Inferior parietal cortex (tissue), 1 donor: ENCODE data around the gene AK6.
"Not testable (repeated sequence)": the region's sequence is repeated elsewhere in the genome, so short reads cannot be mapped to it uniquely, and the experiment has no call there.

Experiments used
- DNase-seq: peaks from one replicate; pipeline ENCODE4 v3.0.0-alpha.2; 2016; ENCODE audit errors: extremely low spot score

The AK6 gene

GRCh38 chr5:69369340-69370121 lies at the start of gene AK6, which contains the start of the genes RAD17 and TAF9:
AK6 (minus strand) TSS chr5:69369520; CDS start chr5:69369490, 30 bp downstream.
RAD17 (plus strand) TSS chr5:69369818; CDS start chr5:69372209, 2,391 bp downstream.
TAF9 (minus strand) TSS chr5:69369520; CDS start chr5:69365737, 3,783 bp downstream.
- peak; percentile 88 for DNase-seq

GRCh38 chr5:69418554-69418953 lies 49.2 kb upstream of the AK6 start:
- DNase-seq = no peak

GRCh38 chr5:69416699-69417098 lies 47.4 kb upstream of the AK6 start:
- DNase-seq = no peak

- no peak for DNase-seq
These were observed 46.9 kb upstream of the AK6 start for GRCh38 chr5:69416180-69416579.

- no peak for DNase-seq
These were observed 46.3 kb upstream of the AK6 start for GRCh38 chr5:69415584-69415958.

GRCh38 chr5:69414885-69415583 lies 45.7 kb upstream of the AK6 start, which contains the start of gene MARVELD2:
MARVELD2 (plus strand) TSS chr5:69415116; CDS start chr5:69419386, 4,270 bp downstream.
- no peak for DNase-seq

- DNase-seq = no peak
These were observed 35.5 kb upstream of the AK6 start for GRCh38 chr5:69404659-69405330.

GRCh38 chr5:69378376-69378775 lies 9.1 kb upstream of the AK6 start:
- no peak for DNase-seq

- DNase-seq = no peak
These were observed 5.7 kb upstream of the AK6 start for GRCh38 chr5:69374911-69375446.

- DNase-seq = no peak
These were observed 3.1 kb upstream of the AK6 start for GRCh38 chr5:69372394-69372793.

GRCh38 chr5:69370335-69370734 lies 1.0 kb upstream of the AK6 start:
- not testable (repeated sequence) for DNase-seq

- DNase-seq = no peak
These were observed 621 bp downstream of the AK6 start for GRCh38 chr5:69368458-69369339.

GRCh38 chr5:69367697-69368279 lies 1.5 kb downstream of the AK6 start:
- DNase-seq = no peak

GRCh38 chr5:69364850-69365249 lies 4.5 kb downstream of the AK6 start:
- no peak for DNase-seq

GRCh38 chr5:69364414-69364813 lies 4.9 kb downstream of the AK6 start:
- no peak for DNase-seq

GRCh38 chr5:69360442-69360841 lies 8.9 kb downstream of the AK6 start:
- DNase-seq = no peak

GRCh38 chr5:69359699-69360098 lies 9.6 kb downstream of the AK6 start:
- no peak for DNase-seq

- no peak for DNase-seq
These were observed 18.7 kb downstream of the AK6 start for GRCh38 chr5:69350664-69351063.

GRCh38 chr5:69343083-69343482 lies 26.2 kb downstream of the AK6 start:
- no peak for DNase-seq

GRCh38 chr5:69341520-69342161 lies 27.7 kb downstream of the AK6 start:
- DNase-seq = no peak
